GM12865 (cell line): ENCODE measurements around the gene ZBTB45.
"Not testable (repeated sequence)": the region's sequence is repeated elsewhere in the genome, so short reads cannot be mapped to it uniquely, and the experiment has no call there.

Experiments used
- DNase-seq: peaks from one replicate; pipeline ENCODE4 v3.0.0; 2010; ENCODE audit warnings: low read depth
- H3K4me3 ChIP-seq: 2 replicates; pipeline ENCODE4 v1.5.1; 2011; ENCODE audit warnings: mild to moderate bottlenecking, low read depth, low read length, control low read depth
- CTCF ChIP-seq: IDR thresholded peaks from 2 replicates; pipeline ENCODE4 v1.5.1; 2011; ENCODE audit warnings: low read length, control low read depth, low read depth, inconsistent platforms; ENCODE audit not compliant: insufficient read depth; ENCODE audit errors: missing control alignments

Gene ZBTB45

GRCh38 chr19:58543826-58544590 lies 24.4 kb upstream of the ZBTB45 start, which contains the start of gene TRIM28:
Gene TRIM28, plus strand, starts transcription at chr19:58544064. Its CDS starts 694 bp downstream, at chr19:58544758.
- peak within 1 kb of the TSS; percentile 76 for H3K4me3 ChIP-seq
- peak; percentile 99 for DNase-seq
- no peak for TF ChIP-seq CTCF

GRCh38 chr19:58542641-58543372 lies 23.2 kb upstream of the ZBTB45 start:
- not testable (repeated sequence) for DNase-seq, H3K4me3 ChIP-seq

- H3K4me3 ChIP-seq, DNase-seq: not testable (repeated sequence)
Observed at GRCh38 chr19:58539169-58539559, 19.6 kb upstream of the ZBTB45 start.

GRCh38 chr19:58538257-58539168 lies 18.9 kb upstream of the ZBTB45 start:
- peak; percentile 19 for DNase-seq
- TF ChIP-seq CTCF: no peak
- peak overlapping the region; percentile 49 for H3K4me3 ChIP-seq

GRCh38 chr19:58536852-58537798 lies 17.5 kb upstream of the ZBTB45 start:
- H3K4me3 ChIP-seq: no peak overlapping the region
- no peak for DNase-seq
- no peak for TF ChIP-seq CTCF

- H3K4me3 ChIP-seq: no peak overlapping the region
- TF ChIP-seq CTCF: no peak
- DNase-seq: no peak
Observed at GRCh38 chr19:58535857-58536256, 16.2 kb upstream of the ZBTB45 start.
